ENCODE results near the gene PHF19. TPM values are rescaled to one million over a fixed set of nuclear protein-coding genes. Genes with fewer than 3 reads are reported as not detected.

Gene PHF19
- total RNA-seq, 4 donors from 2014 or later: 9.2 to 12.5 (median 10.8) TPM

- Histone ChIP-seq H3K9me3 (no peaks in the 10 kb centered on the region), H3K27ac (peak overlapping the region in 3 of 4 donors; percentile 19 to 29 (median 19)), H3K4me1 (peaks cover 22 to 23% of the 10 kb centered on the region in 2 donors), H3K4me3 (no peak overlapping the region), H3K36me3 (no peaks in the 10 kb centered on the region), H3K27me3 (no peaks in the 10 kb centered on the region)
- ATAC-seq (no peak), DNase-seq (no peak)
- intact Hi-C loops (cut with DNase I; ENCODE audit: low total_unique reads): no loop called here
- TF ChIP-seq CTCF (IDR thresholded peaks at IDR 0.05 in 4 of 5, conservative IDR thresholded peaks at IDR 0.05 in 1 of 5): no peak
- no peak for TF ChIP-seq POLR2A (IDR thresholded peaks at IDR 0.05)
- in situ Hi-C loops (cut with MboI; ENCODE audit: low sequenced_read_pairs in 4 of 4): no loop called here
These were observed 40.2 kb upstream of the PHF19 start for GRCh38 chr9:120916991-120917880.

GRCh38 chr9:120916588-120916987 lies 39.6 kb upstream of the PHF19 start:
- H3K4me1 ChIP-seq: peaks cover 22 to 23% of the 10 kb centered on the region in 2 donors
- no peaks in the 10 kb centered on the region for H3K27me3 ChIP-seq
- intact Hi-C loops (cut with DNase I; ENCODE audit: low total_unique reads): no loop called here
- peak in 1 of 5 experiments; percentile 17 for TF ChIP-seq CTCF (IDR thresholded peaks at IDR 0.05 in 4 of 5, conservative IDR thresholded peaks at IDR 0.05 in 1 of 5)
- no peak for TF ChIP-seq POLR2A (IDR thresholded peaks at IDR 0.05)
- no peaks in the 10 kb centered on the region for H3K36me3 ChIP-seq
- DNase-seq: peak; percentile 59 to 76
- peak; percentile 72 to 78 for ATAC-seq
- peak overlapping the region in 3 of 4 donors; percentile 19 to 29 (median 19) for H3K27ac ChIP-seq
- in situ Hi-C loops (cut with MboI; ENCODE audit: low sequenced_read_pairs in 4 of 4): no loop called here
- H3K9me3 ChIP-seq: no peaks in the 10 kb centered on the region
- H3K4me3 ChIP-seq: no peak overlapping the region

- ATAC-seq (no peak), DNase-seq (no peak)
- H3K4me3 ChIP-seq: no peak overlapping the region
- in situ Hi-C loops (cut with MboI; ENCODE audit: low sequenced_read_pairs in 4 of 4) (no loop called here), intact Hi-C loops (cut with DNase I; ENCODE audit: low total_unique reads) (no loop called here)
- peaks cover 22 to 23% of the 10 kb centered on the region in 2 donors for H3K4me1 ChIP-seq
- peak overlapping the region in 2 of 4 donors; percentile 17 to 29 for H3K27ac ChIP-seq
- H3K36me3 ChIP-seq: no peaks in the 10 kb centered on the region
- no peak for TF ChIP-seq POLR2A (IDR thresholded peaks at IDR 0.05)
- no peak for TF ChIP-seq CTCF (IDR thresholded peaks at IDR 0.05 in 4 of 5, conservative IDR thresholded peaks at IDR 0.05 in 1 of 5)
- no peaks in the 10 kb centered on the region for H3K27me3 ChIP-seq
- no peaks in the 10 kb centered on the region for H3K9me3 ChIP-seq
These were observed 39.0 kb upstream of the PHF19 start for GRCh38 chr9:120915854-120916470.

- H3K27me3 ChIP-seq: no peaks in the 10 kb centered on the region
- intact Hi-C loops (cut with DNase I; ENCODE audit: low total_unique reads) (no loop called here), in situ Hi-C loops (cut with MboI; ENCODE audit: low sequenced_read_pairs in 4 of 4) (no loop called here)
- H3K9me3 ChIP-seq: no peaks in the 10 kb centered on the region
- H3K4me3 ChIP-seq: no peak overlapping the region
- H3K4me1 ChIP-seq: peaks cover 17 to 22% of the 10 kb centered on the region in 2 donors
- TF ChIP-seq CTCF (IDR thresholded peaks at IDR 0.05 in 4 of 5, conservative IDR thresholded peaks at IDR 0.05 in 1 of 5) (no peak), POLR2A (IDR thresholded peaks at IDR 0.05) (no peak)
- DNase-seq: no peak
- H3K36me3 ChIP-seq: no peaks in the 10 kb centered on the region
- no peak for ATAC-seq
- no peak overlapping the region for H3K27ac ChIP-seq
These were observed 38.0 kb upstream of the PHF19 start for GRCh38 chr9:120914953-120915352.
